H9 (cell line): Measurements from ENCODE around the gene KCNK1. TPM values are rescaled to one million over a fixed set of nuclear protein-coding genes. Genes with fewer than 3 reads are reported as not detected.

Experiments used
- DNase-seq: peaks from one replicate; pipeline ENCODE4 v3.0.0-alpha.2; 2017
- H2AFZ ChIP-seq: one replicate; pipeline ENCODE4 v1.6.1; 2013; ENCODE audit warnings: mild to moderate bottlenecking, low read length, control low read depth, moderate library complexity
- H2AK5ac ChIP-seq: 2 replicates; pipeline ENCODE4 v1.6.1; 2013; ENCODE audit warnings: low read length, control low read depth, mixed read lengths; ENCODE audit not compliant: insufficient read length
- H2BK120ac ChIP-seq: one replicate; pipeline ENCODE4 v1.6.1; 2013; ENCODE audit warnings: low read depth, mild to moderate bottlenecking, low read length, control low read depth, inconsistent platforms; ENCODE audit not compliant: poor library complexity, severe bottlenecking
- H2BK12ac ChIP-seq: 2 replicates; pipeline ENCODE4 v1.6.1; 2013; ENCODE audit warnings: low read length, control low read depth, mixed read lengths, low read depth; ENCODE audit not compliant: insufficient read length
- H2BK15ac ChIP-seq: 2 replicates; pipeline ENCODE4 v1.6.1; 2013; ENCODE audit warnings: low read depth, low read length, control low read depth
- H2BK20ac ChIP-seq: one replicate; pipeline ENCODE4 v1.6.1; 2013; ENCODE audit warnings: low read depth, mild to moderate bottlenecking, low read length, control low read depth, inconsistent platforms; ENCODE audit not compliant: poor library complexity, severe bottlenecking
- H2BK5ac ChIP-seq: 2 replicates; pipeline ENCODE4 v1.6.1; 2013; ENCODE audit warnings: low read length, control low read depth, mixed read lengths; ENCODE audit not compliant: insufficient read length
- H3K14ac ChIP-seq: 2 replicates; pipeline ENCODE4 v1.6.1; 2013; ENCODE audit warnings: low read length, control low read depth; ENCODE audit not compliant: insufficient read depth
- H3K18ac ChIP-seq: 2 replicates; pipeline ENCODE4 v1.6.1; 2013; ENCODE audit warnings: low read depth, mild to moderate bottlenecking, mixed read lengths, low read length, control low read depth; ENCODE audit not compliant: insufficient read length
- H3K23ac ChIP-seq: 2 replicates; pipeline ENCODE4 v1.6.1; 2013; ENCODE audit warnings: low read length, control low read depth, mixed read lengths, low read depth; ENCODE audit not compliant: insufficient read length
- H3K23me2 ChIP-seq: 2 replicates; pipeline ENCODE4 v1.6.1; 2013; ENCODE audit warnings: low read depth, mild to moderate bottlenecking, mixed read lengths, low read length, control low read depth; ENCODE audit not compliant: insufficient read length, poor library complexity, severe bottlenecking
- H3K27ac ChIP-seq: 2 replicates; pipeline ENCODE4 v1.5.1; 2013; ENCODE audit warnings: low read length, control low read depth, mixed read lengths, low read depth; ENCODE audit not compliant: insufficient read length
- H3K27me3 ChIP-seq: 2 replicates; pipeline ENCODE4 v1.6.1; 2013; ENCODE audit warnings: low read length, control low read depth, inconsistent platforms; ENCODE audit not compliant: insufficient read depth
- H3K4ac ChIP-seq: 2 replicates; pipeline ENCODE4 v1.6.1; 2013; ENCODE audit warnings: low read depth, mild to moderate bottlenecking, control low read depth, inconsistent platforms, low read length, moderate library complexity
- H3K4me1 ChIP-seq: 2 replicates; pipeline ENCODE4 v1.6.1; 2013; ENCODE audit warnings: low read length, control low read depth, inconsistent platforms; ENCODE audit not compliant: insufficient read depth
- H3K4me2 ChIP-seq: 2 replicates; pipeline ENCODE4 v1.6.1; 2013; ENCODE audit warnings: low read length, control low read depth, mixed read lengths; ENCODE audit not compliant: insufficient read length, insufficient read depth
- H3K56ac ChIP-seq: 2 replicates; pipeline ENCODE4 v1.6.1; 2013; ENCODE audit warnings: low read depth, mild to moderate bottlenecking, mixed read lengths, low read length, control low read depth; ENCODE audit not compliant: insufficient read length
- H3K79me1 ChIP-seq: 2 replicates; pipeline ENCODE4 v1.6.1; 2013; ENCODE audit warnings: low read depth, mild to moderate bottlenecking, moderate library complexity, low read length, control low read depth, inconsistent platforms; ENCODE audit not compliant: insufficient read depth, poor library complexity, severe bottlenecking
- H3K79me2 ChIP-seq: 2 replicates; pipeline ENCODE4 v1.6.1; 2013; ENCODE audit warnings: low read length, control low read depth, inconsistent platforms; ENCODE audit not compliant: insufficient read depth
- H3K9ac ChIP-seq: 2 replicates; pipeline ENCODE4 v1.6.1; 2013; ENCODE audit warnings: low read length, control low read depth, mixed read lengths; ENCODE audit not compliant: insufficient read length; ENCODE audit errors: extremely low read depth
- H3K9me3 ChIP-seq: one replicate; pipeline ENCODE4 v1.6.1; 2013; ENCODE audit warnings: low read depth, low read length, inconsistent platforms; ENCODE audit not compliant: control insufficient read depth
- H3T11ph ChIP-seq: one replicate; pipeline ENCODE4 v1.6.1; 2013; ENCODE audit warnings: mild to moderate bottlenecking, low read length, control low read depth, inconsistent platforms
- H4K20me1 ChIP-seq: one replicate; pipeline ENCODE4 v1.6.1; 2013; ENCODE audit not compliant: control insufficient read depth, insufficient read length, insufficient read depth
- H4K5ac ChIP-seq: 2 replicates; pipeline ENCODE4 v1.6.1; 2013; ENCODE audit warnings: low read depth, mild to moderate bottlenecking, mixed read lengths, low read length, control low read depth; ENCODE audit not compliant: insufficient read length
- H4K8ac ChIP-seq: replicated peaks from 2 replicates; pipeline ENCODE4 v1.6.1; 2013; ENCODE audit warnings: low read length, control low read depth, mixed read lengths, low read depth; ENCODE audit not compliant: insufficient read length
- H4K91ac ChIP-seq: 2 replicates; pipeline ENCODE4 v1.6.1; 2013; ENCODE audit warnings: low read depth, mild to moderate bottlenecking, moderate library complexity, mixed read lengths, low read length, control low read depth; ENCODE audit not compliant: insufficient read length
- H3K27ac Mint-ChIP-seq, 3 experiments: 2 replicates in 2 of 3; 3 replicates in 1 of 3; pipeline ENCODE4 v1.8.0; 2020 to 2021; ENCODE audit warnings: mixed read lengths in 3 of 3, mild to moderate bottlenecking in 1 of 3, moderate library complexity in 1 of 3
- H3K27me3 Mint-ChIP-seq: 2 replicates; pipeline ENCODE4 v1.8.0; 2021; ENCODE audit warnings: low read depth, mild to moderate bottlenecking, moderate library complexity, mixed read lengths
- H3K36me3 Mint-ChIP-seq, 3 experiments: 2 replicates in 2 of 3; 3 replicates in 1 of 3; pipeline ENCODE4 v1.8.0; 2020 to 2021; ENCODE audit warnings: low read depth in 3 of 3, mixed read lengths in 3 of 3; ENCODE audit not compliant: insufficient read depth in 1 of 3
- H3K4me1 Mint-ChIP-seq, 2 experiments: 2 replicates each; pipeline ENCODE4 v1.8.0; 2020; ENCODE audit warnings: mixed read lengths in 2 of 2
- H3K4me3 Mint-ChIP-seq, 2 experiments: 2 replicates in 1 of 2; 3 replicates in 1 of 2; pipeline ENCODE4 v1.8.0; 2020 to 2021; ENCODE audit warnings: mild to moderate bottlenecking in 2 of 2, mixed read lengths in 2 of 2, moderate library complexity in 1 of 2
- H3K9me3 Mint-ChIP-seq, 2 experiments: 2 replicates in 1 of 2; 3 replicates in 1 of 2; pipeline ENCODE4 v1.8.0; 2020; ENCODE audit warnings: mild to moderate bottlenecking in 2 of 2, mixed read lengths in 2 of 2, moderate library complexity in 1 of 2
- whole genome bisulfite sequencing: extraction: QIAGEN DNeasy Blood & Tissue Kit; methylation state at CpG from one replicate; pipeline ENCODE4 v1.1.7; 2013; ENCODE audit warnings: missing lambda C conversion rate, low lambda C conversion rate, mixed read lengths; ENCODE audit not compliant: insufficient read length; ENCODE audit errors: extremely low coverage; 5-methylcytosine and 5-hydroxymethylcytosine counted together
- total RNA-seq: library from RNA; stranded (reverse); gene quantifications from 2 replicates; pipeline ENCODE4 v1.2.1, GENCODE V29; 2021
- TF ChIP-seq, protein P1 (sequence below): fragments of 200-600 bp; sonication (generic); conservative IDR thresholded peaks from 3 replicates; pipeline ENCODE4 v1.8.0; 2021; ENCODE audit warnings: antibody characterized with exemption, mild to moderate bottlenecking

KCNK1 gene
- total RNA-seq, 1 experiment from 2014 or later: 9.9 TPM

DNA sequence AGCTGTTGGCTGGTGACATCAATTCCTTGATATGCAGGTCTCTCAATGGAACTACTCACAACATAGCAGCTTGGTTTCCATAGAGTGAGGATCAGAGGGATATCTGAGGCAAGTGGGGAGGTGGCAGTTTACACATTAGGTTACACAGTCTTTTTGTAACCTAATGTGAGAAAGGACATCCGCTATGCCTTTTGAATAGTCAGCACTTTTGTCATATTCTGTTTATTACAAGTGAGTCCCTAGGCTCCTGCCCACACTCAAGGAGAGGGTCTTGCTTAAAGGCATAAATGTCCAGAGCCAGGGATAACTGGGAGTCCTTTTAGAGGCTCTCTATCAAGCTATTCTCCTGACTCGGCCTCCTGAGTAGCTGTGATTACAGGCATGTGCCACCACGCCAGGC, 104.2 kb downstream of the KCNK1 start:
- Histone ChIP-seq H3K23me2 (no peaks in the 10 kb centered on the region), H3K56ac (no peak overlapping the region), H3K23ac (no peak overlapping the region), H3K4me1 (no peaks in the 10 kb centered on the region; the same call in none of the 2 replicates), H3K79me1 (no peaks in the 10 kb centered on the region), H3K4me2 (no peak overlapping the region), H3K27me3 (no peaks in the 10 kb centered on the region), H3K4ac (no peak overlapping the region), H3K9me3 (no peaks in the 10 kb centered on the region), H3K79me2 (no peaks in the 10 kb centered on the region), H3K14ac (no peak overlapping the region), H3T11ph (no peak overlapping the region), H4K20me1 (no peaks in the 10 kb centered on the region), H3K27ac (no peak overlapping the region), H4K8ac (no peak overlapping the region), H3K18ac (no peak overlapping the region), H2BK20ac (no peak overlapping the region), H2AFZ (no peak overlapping the region), H2BK12ac (no peak overlapping the region), H2BK5ac (no peak overlapping the region), H2BK15ac (no peak overlapping the region), H2BK120ac (no peak overlapping the region), H2AK5ac (no peak overlapping the region), H4K91ac (no peak overlapping the region), H3K9ac (no peak overlapping the region), H4K5ac (no peak overlapping the region)
- DNase-seq: no peak
- no peaks in the 10 kb centered on the region; a peak in 1 of 7 replicates for H3K36me3 Mint-ChIP-seq
- H3K27me3 Mint-ChIP-seq: no peaks in the 10 kb centered on the region
- H3K4me1 Mint-ChIP-seq: peaks cover 8 to 18% of the 10 kb centered on the region in 2 experiments
- peaks cover 3 to 6% of the 10 kb centered on the region in 2 experiments; a peak in 2 of 5 replicates for H3K9me3 Mint-ChIP-seq
- WGBS: no CpG with 5 or more reads among the region's 3 CpGs
- no peak overlapping the region for H3K4me3 Mint-ChIP-seq
- TF ChIP-seq, protein P1, sequence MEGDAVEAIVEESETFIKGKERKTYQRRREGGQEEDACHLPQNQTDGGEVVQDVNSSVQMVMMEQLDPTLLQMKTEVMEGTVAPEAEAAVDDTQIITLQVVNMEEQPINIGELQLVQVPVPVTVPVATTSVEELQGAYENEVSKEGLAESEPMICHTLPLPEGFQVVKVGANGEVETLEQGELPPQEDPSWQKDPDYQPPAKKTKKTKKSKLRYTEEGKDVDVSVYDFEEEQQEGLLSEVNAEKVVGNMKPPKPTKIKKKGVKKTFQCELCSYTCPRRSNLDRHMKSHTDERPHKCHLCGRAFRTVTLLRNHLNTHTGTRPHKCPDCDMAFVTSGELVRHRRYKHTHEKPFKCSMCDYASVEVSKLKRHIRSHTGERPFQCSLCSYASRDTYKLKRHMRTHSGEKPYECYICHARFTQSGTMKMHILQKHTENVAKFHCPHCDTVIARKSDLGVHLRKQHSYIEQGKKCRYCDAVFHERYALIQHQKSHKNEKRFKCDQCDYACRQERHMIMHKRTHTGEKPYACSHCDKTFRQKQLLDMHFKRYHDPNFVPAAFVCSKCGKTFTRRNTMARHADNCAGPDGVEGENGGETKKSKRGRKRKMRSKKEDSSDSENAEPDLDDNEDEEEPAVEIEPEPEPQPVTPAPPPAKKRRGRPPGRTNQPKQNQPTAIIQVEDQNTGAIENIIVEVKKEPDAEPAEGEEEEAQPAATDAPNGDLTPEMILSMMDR: no peak
- H3K27ac Mint-ChIP-seq: no peak overlapping the region
